CD4-positive, alpha-beta T cell treated with Interleukin-6 for 4 hours (primary cell): ENCODE results near the gene ARSG.

Source experiments
- DNase-seq: peaks from one replicate; pipeline ENCODE4 v3.0.0-alpha.2; 2020; ENCODE audit warnings: mixed read lengths

The ARSG gene

DNA sequence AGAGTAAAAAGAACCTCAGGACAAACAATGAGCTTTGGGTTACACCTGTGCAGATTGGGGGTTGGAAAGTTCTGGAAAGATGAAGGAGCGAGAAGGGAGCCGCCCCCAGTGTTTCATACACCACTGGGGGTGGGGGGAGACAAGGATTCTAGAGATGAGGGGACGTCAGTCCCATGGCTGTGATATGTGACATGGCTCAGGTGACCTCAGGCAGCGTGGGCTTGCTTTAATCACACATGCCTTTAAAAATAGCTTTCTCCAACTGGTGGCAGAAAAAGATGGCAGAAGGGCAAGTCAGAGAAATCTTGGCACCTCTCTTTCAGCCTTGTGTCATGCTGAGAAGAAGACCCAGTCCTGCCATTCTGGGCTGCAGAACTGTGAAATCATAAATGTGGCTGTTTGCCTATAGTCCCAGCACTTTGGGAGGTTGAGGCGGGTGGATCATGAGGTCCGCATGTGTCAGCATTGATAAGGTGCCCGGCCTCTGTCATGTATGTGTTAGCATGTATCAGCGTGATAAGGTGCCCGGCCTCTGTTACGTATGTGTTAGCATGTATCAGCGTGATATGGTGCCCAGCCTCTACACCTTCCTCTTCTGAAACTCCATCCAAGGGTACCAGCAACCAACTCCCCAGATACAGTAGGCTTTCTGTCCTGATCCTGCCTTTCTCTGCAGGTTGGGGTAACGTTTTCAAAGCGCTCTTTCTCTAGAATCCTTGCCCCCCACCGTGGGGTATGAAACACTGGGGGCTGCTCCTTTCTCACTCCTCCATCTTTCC lies 141.0 kb downstream of the ARSG start:
- no peak for DNase-seq

DNA sequence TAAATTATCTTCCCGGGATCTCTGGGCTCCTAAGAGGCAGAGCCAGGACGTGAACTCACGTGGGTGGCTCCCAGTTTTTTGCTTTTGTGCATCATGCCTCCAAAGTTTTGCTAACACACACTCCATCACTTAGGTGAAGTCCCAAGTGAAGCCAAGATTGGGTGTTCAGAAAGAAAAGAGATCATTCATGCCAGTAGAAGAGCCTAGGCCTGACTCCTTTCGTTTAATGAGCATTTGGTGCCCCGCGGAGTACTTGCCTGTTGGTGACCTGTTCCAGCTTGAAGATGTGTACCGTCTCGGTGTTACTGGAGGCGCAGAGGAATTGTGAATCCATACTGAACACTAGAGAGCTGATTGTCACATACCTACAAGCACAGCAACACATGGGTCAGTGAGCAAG lies 141.9 kb downstream of the ARSG start:
- no peak for DNase-seq

DNA sequence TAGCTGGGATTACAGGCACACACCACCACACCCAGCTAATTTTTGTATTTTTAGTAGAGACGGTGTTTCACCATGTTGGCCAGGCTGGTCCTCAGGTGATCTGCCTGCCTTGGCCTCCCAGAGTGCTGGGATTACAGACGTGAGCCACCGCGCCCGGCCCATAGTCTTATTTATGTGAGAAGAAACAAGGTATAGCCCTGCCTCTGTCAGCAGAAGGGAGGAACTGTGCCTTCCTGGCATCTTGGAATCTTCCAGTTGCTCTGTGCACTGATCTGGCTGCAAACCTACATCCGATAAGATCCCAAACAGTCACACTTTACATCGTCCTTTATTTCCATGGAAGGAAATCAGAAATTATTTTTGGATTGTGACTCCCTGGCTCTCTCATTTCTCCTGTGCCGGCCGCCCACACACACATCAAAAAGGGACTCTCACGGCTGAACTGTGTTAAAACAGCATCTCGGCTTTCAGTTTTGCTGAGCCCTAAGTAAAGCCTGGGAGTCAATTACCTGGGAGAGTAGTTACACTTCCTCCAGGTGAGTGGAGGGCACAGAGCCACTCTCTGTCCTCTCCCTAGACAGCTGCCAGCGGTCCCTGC lies 142.7 kb downstream of the ARSG start:
- no peak for DNase-seq

DNA sequence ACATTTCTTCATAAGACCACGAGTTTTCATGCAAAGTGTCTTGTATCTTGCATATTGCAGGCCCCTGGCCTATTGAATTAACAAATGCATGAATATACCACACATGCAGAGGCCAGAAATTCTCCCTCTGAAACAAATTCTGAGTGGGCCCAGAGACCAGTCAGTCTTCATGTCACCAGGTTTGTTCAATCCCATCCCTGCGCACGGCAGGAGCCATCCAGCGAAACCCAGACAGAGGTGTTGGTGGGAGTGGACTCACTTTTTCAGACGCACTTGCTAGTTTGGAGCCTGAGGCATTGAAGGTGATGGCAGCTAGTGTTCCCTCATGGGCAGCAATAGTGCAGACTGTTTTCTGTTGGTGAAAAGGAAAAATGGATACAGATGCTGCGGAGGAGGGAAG lies 144.1 kb downstream of the ARSG start:
- no peak for DNase-seq

DNA sequence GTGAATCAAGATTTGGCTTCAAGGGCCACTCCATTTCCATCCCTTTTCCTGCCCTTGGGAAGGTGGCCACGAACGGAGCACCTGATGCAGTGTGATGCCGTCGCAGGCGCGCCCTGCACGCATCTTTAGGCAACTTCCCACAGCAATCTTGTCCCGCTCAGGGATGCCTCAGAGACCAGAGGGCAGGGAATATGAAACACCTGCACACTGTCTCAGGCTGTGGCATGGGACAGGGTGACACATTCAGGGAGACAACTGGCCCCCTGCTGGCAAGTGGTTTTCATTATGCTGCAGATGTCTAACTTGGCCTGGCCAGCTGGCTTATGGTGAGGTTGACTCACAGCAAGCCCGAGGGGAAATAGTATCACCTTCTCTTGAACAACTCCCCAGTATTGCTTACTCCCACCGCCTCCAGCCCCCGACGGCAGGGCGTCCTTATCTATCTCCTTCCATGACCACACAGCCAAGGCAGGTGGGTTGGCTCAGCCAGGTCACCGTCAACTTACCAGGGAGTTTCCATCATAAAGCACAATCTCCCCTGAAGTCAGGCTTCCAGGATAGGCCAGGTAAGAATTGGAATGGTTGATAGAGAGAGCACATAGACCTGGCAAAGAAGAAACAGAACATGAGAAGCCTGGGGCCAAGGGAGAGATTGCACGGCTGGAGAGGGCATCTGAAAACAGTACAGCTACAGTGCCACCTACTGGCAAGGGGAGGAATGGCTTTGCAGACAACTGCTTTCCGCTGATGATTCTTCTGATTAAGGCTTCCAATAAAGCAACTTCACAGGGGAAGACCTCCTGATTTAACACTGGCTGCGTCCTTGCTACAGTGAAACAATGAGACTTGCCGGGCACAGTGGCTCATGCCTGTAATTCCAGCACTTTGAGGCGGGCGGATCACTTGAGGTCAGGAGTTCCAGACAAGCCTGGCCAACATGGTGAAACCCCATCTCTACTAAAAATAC lies 144.9 kb downstream of the ARSG start:
- DNase-seq: peak; percentile 88

DNA sequence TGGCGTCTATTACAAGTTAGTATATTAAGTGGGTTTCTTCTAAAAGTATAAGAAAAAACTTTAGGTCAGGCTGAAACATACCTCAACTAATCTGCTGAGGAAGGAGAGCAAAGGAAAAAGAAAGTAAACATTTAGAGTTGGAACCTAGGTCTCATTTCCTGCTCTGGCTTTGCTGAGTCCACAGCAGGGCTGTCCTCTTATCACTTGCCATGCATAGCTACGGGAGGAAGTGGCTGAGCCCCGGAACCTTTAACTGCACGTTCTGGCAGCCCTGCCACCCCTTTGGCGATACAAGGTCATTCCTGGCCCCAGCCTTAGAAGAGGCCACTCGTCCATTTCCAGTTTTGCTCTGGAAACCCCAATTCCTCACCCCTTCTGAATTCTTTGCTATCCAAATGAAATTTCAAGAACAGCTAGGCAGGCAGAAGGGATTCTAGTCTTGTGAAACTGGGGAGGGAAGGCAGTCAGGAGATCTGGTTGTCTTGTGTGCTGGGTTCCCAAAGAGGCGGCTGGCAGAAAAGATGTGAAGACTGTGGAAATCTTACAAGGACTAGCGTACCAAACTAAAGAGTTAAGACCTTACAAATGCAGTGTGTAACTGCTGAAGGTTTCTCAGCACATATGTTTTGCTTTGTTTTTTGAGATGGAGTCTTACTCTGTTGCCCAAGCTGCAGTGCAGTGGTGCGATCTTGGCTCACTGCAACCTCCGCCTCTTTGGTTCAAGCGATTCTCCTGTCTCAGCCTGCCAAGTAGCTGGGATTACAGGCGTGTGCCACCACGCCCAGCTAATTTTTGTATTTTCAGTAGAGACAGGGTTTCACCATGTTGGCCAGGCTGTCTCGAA lies 146.9 kb downstream of the ARSG start:
- DNase-seq: peak; percentile 65

DNA sequence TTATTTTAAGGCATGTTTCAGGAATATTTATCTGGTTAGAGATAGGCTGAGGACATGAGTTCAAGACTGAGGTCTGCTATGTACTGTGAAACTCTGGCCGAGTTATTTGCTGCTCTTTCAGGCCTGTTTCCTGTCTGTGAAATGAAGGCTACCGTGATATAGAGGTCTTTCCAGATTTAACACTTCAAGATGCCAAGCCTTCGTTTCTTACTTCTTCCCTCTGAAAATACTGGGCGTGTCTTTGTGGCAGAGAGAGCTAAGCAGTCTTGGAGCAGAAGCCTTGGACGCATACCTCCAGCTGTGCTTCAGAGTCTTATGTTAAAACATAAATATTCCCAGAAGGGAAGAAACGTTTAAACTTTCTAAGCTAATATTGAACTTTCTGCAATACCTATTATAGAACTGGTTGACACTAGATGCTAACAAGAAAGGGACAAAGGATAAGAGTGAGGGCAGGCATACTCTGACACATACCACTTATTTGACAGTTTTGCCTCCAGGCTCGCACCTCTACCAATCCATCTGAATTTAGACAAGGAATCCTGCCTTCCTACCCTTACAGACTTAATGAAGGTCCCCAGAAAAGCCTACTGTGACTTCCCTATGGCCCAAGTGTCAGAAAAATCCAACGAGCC lies 148.5 kb downstream of the ARSG start:
- no peak for DNase-seq

DNA sequence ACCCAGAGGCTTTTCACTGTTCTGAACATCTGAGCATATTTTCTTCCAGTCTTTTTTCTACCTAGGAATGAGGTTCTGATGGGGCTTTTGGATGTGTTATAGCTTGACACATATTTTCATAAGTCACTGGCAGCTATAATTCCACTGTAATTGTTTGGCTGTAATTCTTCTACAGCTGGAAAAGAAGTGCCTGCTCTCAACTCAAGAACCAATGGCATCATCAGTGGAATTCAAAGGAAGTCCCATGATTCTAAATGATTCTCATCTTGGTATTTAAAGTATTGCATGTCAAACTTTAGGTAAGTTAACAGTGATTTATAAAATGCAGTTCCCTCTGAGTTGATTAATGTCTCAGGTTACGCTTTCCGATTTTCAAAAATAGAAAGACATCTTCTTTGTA lies 149.2 kb downstream of the ARSG start:
- DNase-seq: no peak

DNA sequence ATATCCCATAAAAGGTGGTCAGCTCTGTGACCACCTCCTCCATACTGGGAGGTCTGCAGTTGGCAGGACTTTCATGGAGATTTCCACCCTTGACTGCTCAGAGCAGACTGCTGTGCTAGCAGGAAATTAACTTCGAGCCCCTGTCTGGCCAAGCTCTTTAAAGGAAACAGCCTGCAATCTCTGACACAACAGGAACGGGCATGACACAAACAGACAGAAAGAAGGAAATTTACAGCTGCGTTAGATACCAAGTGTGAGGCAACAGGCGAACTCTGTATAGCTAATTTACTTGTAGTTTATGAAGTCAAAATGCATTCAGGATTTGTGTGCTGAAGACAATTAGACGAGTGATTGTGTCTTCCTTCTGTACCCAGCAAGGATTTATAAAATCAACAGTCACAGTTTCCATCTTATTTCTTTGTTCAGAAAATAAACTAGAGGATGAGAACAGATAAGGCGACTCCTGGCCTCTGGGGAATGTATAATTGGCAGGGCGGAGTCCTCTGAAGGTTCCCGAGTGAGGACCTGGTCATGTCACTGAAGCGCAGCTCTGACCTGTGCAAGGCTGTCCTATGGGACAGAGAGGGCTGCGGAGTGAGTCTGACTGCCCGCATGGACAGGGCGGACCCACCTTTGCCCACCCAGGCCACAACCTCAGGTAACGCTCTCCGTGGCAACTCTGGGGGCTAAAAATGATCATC lies 149.9 kb downstream of the ARSG start:
- DNase-seq: peak; percentile 25

DNA sequence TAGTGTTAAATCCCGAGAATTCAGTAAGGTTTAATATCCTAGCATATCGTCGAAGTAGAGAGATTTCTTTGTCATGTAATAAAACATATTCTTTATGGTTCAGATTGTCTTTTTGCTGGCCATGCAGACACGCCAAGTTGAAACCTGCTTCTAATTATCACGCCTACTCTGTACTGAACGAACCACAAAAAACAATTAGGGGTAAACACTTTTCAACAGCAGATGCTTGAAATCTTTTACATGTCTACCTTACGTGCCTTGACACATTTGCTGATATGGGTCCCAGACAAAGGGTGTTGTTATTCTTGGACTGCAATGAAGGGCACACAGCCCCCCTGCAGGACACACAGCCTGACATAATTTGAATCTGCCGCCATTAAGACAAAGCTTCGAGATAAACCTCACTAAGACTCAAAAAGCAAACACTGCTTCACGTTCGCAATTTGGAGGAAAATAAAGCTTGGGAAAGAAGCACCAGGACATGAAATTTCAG lies 152.7 kb downstream of the ARSG start:
- DNase-seq: no peak

DNA sequence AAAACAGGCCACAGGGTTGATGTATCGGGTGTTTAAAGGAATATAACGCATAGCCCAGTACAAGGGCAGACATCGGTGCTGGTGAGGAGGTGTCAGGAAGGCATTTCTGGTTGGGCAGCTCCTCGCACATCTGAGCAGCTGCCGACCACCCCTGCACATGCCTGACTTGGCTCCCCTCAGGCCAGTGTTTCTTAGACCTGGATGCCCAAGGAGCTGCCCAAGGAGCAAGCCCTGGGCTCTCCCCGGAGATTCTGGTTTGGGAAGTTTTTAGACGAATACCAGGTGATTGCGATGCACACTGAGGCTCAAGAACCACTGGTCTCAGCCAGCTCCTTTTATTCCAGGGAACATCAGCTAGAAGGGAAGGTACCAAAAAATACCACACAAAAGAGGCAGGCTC lies 154.4 kb downstream of the ARSG start:
- DNase-seq: no peak

DNA sequence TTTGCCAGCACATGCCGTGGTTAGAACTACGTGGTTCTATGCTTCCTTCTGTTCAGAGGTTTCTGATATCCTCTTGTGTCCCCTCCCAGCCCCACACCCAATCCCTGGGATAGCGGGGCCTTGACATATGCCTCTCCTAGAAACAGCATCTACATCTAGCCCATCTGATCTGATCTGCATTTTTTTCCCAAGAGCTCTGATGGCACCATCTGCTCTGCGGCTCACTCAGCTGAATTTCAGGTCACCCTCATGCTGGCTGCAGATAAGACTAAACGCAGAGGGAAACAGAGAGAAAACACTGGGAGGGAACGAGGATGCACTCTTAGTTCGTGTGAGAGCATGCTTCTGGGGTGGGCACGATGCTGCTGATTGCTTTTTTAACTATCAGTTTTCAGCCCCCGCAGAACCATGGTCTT lies 155.3 kb downstream of the ARSG start:
- DNase-seq: no peak

DNA sequence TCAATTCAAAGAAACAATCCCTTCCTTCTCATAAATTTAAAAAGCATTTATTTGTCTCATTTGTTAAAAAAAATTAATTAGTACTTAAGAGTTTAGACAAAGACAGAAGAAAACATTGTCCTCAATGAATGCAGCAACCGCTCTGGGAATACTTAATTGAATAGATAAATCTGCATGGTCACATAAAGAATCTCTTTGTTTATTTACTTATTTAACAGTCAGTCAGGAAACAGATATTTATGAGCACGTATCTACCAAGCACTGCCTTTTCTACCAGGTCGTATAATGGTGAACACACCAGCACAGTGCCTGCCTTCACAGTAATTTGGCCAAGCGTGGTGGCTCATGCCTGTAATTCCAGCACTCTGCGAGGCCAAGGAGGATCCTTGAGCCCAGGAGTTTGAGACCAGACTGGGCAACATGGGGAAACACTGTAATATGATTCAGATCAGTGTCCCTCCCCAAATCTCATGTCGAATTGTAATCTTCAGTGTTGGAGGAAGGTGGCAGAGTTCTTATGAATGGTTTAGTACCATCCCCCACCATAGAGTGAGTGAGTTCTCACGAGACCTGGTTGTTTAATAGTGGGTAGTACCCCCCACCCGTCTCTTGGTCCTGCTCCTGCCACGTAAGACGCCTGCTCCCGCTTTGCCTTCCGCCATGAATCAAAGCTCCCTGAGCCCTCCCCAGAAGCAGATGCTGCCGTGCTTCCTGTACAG lies 157.9 kb downstream of the ARSG start:
- DNase-seq: no peak

DNA sequence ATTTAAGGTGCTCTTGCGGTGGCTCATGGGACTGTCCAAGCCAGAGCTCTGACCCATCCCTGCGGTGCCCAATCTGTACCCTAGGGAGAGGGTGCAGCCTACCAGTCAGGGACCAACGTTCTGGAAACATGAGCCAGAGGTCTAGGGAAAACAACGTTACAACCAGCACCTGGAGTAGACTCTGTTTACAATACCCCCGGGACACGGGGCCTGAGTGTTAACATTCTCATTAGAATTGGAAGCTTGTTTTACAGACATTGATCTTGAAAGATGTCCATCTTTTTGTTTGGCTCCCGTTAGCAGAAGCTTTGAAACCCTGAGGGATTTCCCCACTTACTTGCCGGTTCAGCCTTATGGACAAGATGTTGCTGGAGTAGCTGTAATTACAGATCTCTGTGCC lies 159.1 kb downstream of the ARSG start:
- DNase-seq: no peak

DNA sequence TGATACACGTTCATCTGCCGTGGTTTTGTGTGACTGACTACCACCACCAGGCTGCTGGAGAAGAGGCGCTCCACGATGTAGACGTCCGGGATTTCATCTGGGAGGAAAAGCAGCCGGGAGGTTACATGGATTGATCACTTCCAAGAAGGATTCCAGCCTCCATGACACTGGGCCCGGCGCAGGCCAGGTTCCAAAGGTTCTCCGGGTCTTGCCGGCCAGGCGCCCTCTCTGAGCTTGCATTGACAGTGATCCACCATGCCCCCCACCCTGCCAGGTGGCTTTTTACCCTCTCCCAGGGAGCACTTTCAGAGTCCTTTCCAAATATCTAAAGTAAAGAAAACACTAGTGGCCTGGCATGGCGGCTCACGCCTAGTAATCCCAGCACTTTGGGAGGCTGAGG lies 159.5 kb downstream of the ARSG start:
- no peak for DNase-seq

DNA sequence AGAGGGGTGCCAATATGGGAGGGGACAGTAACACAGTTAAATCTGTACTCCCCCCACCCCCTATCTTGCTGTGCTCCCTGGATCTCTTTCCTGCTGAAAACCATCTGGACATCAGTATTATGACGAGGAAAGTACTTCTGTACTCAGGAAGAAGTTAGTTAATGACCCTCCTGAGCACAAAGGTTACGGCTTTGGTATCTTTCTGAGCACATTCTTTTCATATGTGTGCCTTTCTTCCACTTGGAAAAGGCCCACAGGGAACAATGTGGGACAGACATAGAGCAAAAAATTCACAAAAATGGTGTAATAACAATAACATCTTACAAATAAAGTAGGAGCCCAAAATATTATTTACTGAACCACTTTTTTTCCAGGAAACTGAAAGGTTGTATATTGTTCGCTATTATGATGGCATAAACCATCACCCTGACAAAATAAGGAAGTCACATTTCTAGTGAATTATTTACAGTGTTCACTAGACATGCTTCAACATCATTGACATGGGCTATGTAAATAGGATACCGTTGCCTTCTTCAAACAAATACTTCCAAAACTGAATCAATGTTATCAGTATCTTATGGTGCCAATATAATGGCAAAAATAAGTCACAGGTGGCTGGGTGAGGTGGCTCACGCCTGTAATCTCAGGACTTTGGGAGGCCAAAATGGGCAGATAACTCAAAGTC lies 160.5 kb downstream of the ARSG start:
- DNase-seq: no peak

DNA sequence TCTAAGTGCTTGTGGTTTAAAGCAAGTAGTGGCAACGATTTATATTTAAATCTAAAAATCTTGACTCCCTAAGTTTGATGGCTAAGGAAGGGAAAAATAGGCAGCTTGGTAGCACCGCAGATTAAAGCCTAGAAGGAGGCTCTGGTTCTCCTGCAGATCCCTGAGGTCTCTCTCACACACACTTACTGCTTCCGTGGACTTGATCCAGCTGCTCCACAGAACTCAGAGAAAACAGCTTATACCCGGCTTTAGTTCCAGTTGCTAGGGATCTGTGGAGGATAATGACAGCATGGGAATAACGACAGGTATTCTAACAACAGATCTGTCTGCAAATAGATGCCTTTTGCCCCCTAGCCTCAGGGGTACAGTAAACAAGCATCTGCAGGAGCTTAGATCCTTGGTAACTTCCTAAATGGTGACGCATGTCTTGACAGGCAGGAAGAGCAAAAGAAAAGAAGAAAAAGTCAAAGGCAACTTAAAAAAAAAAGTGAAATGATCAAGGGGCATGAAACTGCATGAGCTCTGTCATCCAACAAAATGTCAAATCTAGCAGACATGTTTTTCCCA lies 161.5 kb downstream of the ARSG start:
- DNase-seq: no peak

DNA sequence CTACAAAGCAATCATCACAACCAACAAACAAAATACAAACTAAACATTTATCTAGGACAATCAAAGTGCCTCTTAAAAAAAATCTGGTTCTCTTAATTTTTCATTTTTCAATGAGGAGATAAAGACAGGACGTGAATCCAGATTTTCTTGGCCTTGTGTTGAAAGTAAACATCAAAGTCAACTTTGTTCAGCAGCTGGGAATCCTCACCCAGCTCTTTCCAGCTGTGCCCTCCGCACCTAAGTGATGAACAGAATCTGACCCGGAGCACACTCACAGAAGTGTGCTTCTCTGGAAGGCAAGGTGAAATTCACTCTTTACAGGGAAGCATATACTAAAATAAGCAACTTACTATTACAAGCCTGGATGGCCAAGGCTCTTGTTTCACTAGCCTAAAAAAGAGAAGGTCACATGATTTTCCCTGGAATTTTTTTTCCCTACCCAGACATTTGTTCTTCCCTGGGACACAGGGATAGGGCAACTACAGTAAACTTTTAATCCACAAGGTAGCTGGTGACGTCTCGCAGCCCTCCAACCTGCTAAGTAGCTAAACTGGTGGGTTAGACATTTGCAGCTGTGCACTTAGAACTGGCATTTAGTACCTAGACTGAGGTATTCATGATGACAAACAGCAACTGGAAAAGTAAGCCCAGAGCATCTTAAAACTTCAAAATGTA lies 162.8 kb downstream of the ARSG start:
- no peak for DNase-seq

DNA sequence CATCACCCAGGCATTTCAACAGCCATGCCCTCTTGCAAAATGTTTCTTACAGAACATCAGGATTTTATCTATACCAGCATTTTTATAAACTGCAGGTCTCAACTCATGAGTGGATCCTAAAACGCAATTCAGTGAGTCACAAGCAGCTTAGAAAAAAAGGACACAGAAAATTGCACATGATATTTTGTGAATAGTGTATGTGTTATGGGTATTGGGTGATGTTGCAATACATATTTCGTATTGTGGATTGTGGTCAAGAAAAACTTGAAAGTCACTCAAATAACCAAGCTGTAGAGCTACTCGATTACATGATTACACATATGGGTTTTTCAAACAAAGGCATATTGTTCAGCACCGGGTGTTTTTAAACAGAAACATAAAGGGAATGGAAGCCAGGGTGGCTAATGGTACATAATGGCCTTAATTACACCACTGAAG lies 164.6 kb downstream of the ARSG start:
- DNase-seq: no peak
